ENCODE measurements around the gene MOGAT1. TPM values are rescaled to one million over a fixed set of nuclear protein-coding genes. Genes with fewer than 3 reads are reported as not detected.

MOGAT1 gene
- total RNA-seq, 1 experiment from 2014 or later: 0.22 TPM

- Histone ChIP-seq H3K27me3 (ENCODE audit: insufficient read depth, low read length) (no peaks in the 10 kb centered on the region), H3K79me2 (ENCODE audit: insufficient read depth, low read length) (peaks cover 85% of the 10 kb centered on the region), H3K4me1 (ENCODE audit: control insufficient read depth in 1 of 2, insufficient read depth in 2 of 2, low read length in 2 of 2) (no peaks in the 10 kb centered on the region), H3K9ac (ENCODE audit: low read length) (no peak overlapping the region), H3K4me3 (replicated peaks in 1 of 2; ENCODE audit: low read depth in 1 of 2, low read length in 2 of 2) (no peak overlapping the region), H2AFZ (ENCODE audit: low read depth, low read length, poor library complexity, severe bottlenecking) (no peak overlapping the region), H3K9me2 (ENCODE audit: insufficient read depth) (no peaks in the 10 kb centered on the region), H3K36me3 (ENCODE audit: control insufficient read depth in 1 of 2, insufficient read depth in 2 of 2, low read length in 2 of 2) (peaks cover 15 to 30% of the 10 kb centered on the region in 2 experiments; a peak in 3 of 4 replicates), H3K4me2 (ENCODE audit: low read length) (no peak overlapping the region), H3K27ac (ENCODE audit: low read depth, low read length) (no peak overlapping the region), H4K20me1 (ENCODE audit: insufficient read depth) (peaks cover 4% of the 10 kb centered on the region; the same call in 1 of the 2 replicates), H3K9me3 (ENCODE audit: control insufficient read depth in 1 of 2, insufficient read depth in 1 of 2, low read depth in 1 of 2, low read length in 2 of 2) (no peaks in the 10 kb centered on the region)
- RAD21 ChIA-PET (ENCODE audit: low non-redundant PET in 1 of 2, low total read pairs in 2 of 2, uncharacterized antibody in 2 of 2, unreplicated experiment in 2 of 2): no interaction called here
- no peak for TF ChIP-seq TCF7L2 (IDR thresholded peaks at IDR 0.05; ENCODE audit: borderline replicate concordance, extremely low read depth, insufficient read depth, insufficient read length)
- TF ChIP-seq EGR1 (IDR thresholded peaks at IDR 0.05; ENCODE audit: low read depth): no peak
- DNase-seq (ENCODE audit: low read depth, low spot score) (no peak), ATAC-seq (no peak)
- POLR2A ChIA-PET: no interaction called here
- CTCF ChIA-PET: no interaction called here
- BruUV-seq (replicated peaks): no TSS peak
- intact Hi-C loops (cut with micrococcal nuclease): no loop called here
These were observed 25.4 kb upstream of the MOGAT1 start for GRCh38 chr2:222646008-222646407.

- ChIA-PET RAD21 (ENCODE audit: low non-redundant PET in 1 of 2, low total read pairs in 2 of 2, uncharacterized antibody in 2 of 2, unreplicated experiment in 2 of 2) (no interaction called here), CTCF (no interaction called here), POLR2A (no interaction called here)
- Histone ChIP-seq H3K27ac (ENCODE audit: low read depth, low read length) (no peak overlapping the region), H2AFZ (ENCODE audit: low read depth, low read length, poor library complexity, severe bottlenecking) (no peak overlapping the region), H3K4me3 (replicated peaks in 1 of 2; ENCODE audit: low read depth in 1 of 2, low read length in 2 of 2) (no peak overlapping the region), H3K79me2 (ENCODE audit: insufficient read depth, low read length) (peaks cover 93% of the 10 kb centered on the region), H3K27me3 (ENCODE audit: insufficient read depth, low read length) (no peaks in the 10 kb centered on the region), H3K9ac (ENCODE audit: low read length) (no peak overlapping the region), H3K4me1 (ENCODE audit: control insufficient read depth in 1 of 2, insufficient read depth in 2 of 2, low read length in 2 of 2) (peaks cover 0 to 14% of the 10 kb centered on the region in 2 experiments; a peak in 2 of 4 replicates), H3K9me2 (ENCODE audit: insufficient read depth) (no peaks in the 10 kb centered on the region), H3K9me3 (ENCODE audit: control insufficient read depth in 1 of 2, insufficient read depth in 1 of 2, low read depth in 1 of 2, low read length in 2 of 2) (no peaks in the 10 kb centered on the region), H3K4me2 (ENCODE audit: low read length) (no peak overlapping the region), H3K36me3 (ENCODE audit: control insufficient read depth in 1 of 2, insufficient read depth in 2 of 2, low read length in 2 of 2) (peaks cover 9 to 18% of the 10 kb centered on the region in 2 experiments; a peak in 3 of 4 replicates), H4K20me1 (ENCODE audit: insufficient read depth) (peaks cover 4% of the 10 kb centered on the region; the same call in 1 of the 2 replicates)
- ATAC-seq: no peak
- intact Hi-C loops (cut with micrococcal nuclease): no loop called here
- no TSS peak for BruUV-seq (replicated peaks)
- no peak for TF ChIP-seq ZFX (IDR thresholded peaks at IDR 0.05)
- no peak for TF ChIP-seq TCF7L2 (IDR thresholded peaks at IDR 0.05; ENCODE audit: borderline replicate concordance, extremely low read depth, insufficient read depth, insufficient read length)
- TF ChIP-seq ATF3 (IDR thresholded peaks at IDR 0.05): no peak
- TF ChIP-seq FOSL1 (IDR thresholded peaks at IDR 0.05; ENCODE audit: low read depth): no peak
- TF ChIP-seq, protein P1, sequence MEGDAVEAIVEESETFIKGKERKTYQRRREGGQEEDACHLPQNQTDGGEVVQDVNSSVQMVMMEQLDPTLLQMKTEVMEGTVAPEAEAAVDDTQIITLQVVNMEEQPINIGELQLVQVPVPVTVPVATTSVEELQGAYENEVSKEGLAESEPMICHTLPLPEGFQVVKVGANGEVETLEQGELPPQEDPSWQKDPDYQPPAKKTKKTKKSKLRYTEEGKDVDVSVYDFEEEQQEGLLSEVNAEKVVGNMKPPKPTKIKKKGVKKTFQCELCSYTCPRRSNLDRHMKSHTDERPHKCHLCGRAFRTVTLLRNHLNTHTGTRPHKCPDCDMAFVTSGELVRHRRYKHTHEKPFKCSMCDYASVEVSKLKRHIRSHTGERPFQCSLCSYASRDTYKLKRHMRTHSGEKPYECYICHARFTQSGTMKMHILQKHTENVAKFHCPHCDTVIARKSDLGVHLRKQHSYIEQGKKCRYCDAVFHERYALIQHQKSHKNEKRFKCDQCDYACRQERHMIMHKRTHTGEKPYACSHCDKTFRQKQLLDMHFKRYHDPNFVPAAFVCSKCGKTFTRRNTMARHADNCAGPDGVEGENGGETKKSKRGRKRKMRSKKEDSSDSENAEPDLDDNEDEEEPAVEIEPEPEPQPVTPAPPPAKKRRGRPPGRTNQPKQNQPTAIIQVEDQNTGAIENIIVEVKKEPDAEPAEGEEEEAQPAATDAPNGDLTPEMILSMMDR (IDR thresholded peaks at IDR 0.05 in 2 of 3, conservative IDR thresholded peaks at IDR 0.05 in 1 of 3; ENCODE audit: borderline replicate concordance in 1 of 3, insufficient read depth in 1 of 3, low read depth in 2 of 3, low read length in 2 of 3): no peak
- no peak for TF ChIP-seq POLR2AphosphoS5 (IDR thresholded peaks at IDR 0.05; ENCODE audit: low read depth, low read length)
- TF ChIP-seq SP1 (IDR thresholded peaks at IDR 0.05; ENCODE audit: low read depth): no peak
- TF ChIP-seq SIN3A (IDR thresholded peaks at IDR 0.05; ENCODE audit: low read depth): no peak
- TF ChIP-seq SRF (IDR thresholded peaks at IDR 0.05; ENCODE audit: low read depth): no peak
- no peak for DNase-seq (ENCODE audit: low read depth, low spot score)
These were observed 21.7 kb upstream of the MOGAT1 start for GRCh38 chr2:222649801-222650200.

All from HCT116 (cell line).